CD4-positive, alpha-beta T cell treated with Interleukin-17A for 1 hour (primary cell): ENCODE measurements around the gene STX3.

Experiments
- DNase-seq: peaks from one replicate; pipeline ENCODE4 v3.0.0-alpha.2; 2020

The STX3 gene

DNA sequence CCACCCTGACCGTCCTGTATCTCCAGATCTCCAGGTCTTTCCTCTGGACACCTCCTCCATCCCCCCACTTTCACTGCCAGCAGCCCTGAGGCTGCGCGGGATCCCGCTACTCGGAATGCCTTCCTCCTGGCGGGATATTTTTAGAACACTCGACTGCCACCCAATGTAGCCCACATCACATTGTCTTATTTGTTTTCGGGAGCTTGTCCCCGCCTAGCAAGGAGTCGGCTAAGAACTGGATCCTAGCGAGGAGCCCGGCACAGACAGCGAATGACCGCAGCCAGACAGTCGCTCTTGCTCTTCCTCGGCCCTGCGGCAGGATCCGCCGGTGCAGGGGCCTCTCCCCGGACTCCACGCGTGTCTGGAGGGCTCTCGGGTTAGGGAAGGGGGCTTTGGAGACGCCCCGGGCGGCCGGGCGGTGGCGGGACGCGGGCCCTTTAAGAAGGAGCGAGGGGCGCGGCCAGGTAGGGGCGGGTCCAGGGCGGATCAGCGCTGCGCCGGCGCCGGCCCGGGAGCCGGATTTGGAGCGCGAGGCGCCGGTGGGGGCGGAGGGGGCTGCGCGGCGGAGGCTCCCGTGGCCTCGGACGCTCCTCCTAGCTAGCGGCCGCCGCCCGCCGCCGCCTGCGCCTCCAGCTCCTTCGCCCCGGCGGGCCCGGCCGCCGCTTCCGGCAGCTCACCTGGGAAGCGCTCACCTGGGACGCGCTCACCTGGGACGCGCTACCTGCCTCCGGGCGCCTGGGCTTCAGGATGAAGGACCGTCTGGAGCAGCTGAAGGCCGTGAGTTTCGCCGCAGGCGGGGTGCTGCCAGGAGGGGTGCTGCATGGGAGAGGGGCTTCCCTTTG, at the start of gene STX3:
STX3 (plus strand) TSS at position 518 of the 842 bp plus-strand sequence; CDS start at position 748, 230 bp downstream.
- DNase-seq: peak; percentile 67

DNA sequence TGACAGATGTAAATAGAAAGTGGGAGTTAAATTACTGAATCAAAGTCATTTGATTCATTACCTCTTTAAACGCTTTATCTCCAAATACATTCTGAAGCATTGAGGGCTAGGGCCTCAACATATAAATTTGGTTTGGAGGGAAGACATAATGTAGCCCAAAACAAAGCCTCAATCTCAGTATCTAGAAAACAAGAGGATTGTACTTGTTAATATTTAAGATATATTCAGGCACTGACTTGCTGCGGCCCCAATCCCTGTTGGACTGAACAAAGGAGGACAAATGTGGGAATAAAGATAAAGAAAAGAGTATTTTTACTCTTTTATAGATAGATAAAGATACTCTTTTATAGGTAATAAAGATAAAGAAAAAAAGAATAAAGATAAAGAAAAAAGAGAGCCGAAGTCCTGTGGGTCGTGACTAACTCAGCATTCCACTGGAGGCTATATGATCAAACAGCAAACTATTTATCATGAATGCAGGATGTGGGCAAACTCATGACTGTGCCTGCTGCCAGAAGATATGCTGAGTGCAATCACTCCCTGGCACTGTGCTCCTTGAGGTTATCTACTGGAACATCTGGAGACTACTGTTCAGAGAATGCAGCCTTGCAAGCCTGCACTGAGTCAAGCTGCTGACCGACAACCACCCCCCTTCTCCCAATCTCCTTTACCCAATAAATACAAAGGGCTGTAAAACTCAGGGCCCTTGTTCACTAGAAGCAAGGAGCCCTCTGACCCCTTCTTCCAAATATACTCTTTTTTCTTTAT, 48.5 kb upstream of the STX3 start:
- no peak for DNase-seq

DNA sequence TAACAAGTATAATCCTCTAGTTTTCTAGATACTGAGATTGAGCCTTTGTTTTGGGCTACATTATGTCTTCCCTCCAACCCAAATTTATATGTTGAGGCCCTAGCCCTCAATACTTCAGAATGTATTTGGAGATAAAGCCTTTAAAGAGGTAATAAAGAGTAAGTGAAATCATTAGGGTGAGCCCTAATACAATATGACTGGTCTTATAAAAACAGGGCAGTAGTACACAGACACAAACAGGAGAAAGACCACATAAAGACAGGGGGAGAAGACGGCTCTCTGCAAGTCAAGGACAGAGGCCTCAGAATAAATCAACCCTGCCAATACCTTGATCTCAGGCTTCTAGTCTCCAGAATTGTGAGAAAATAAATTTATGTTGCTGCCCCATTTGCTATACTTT, 47.8 kb upstream of the STX3 start:
- no peak for DNase-seq

DNA sequence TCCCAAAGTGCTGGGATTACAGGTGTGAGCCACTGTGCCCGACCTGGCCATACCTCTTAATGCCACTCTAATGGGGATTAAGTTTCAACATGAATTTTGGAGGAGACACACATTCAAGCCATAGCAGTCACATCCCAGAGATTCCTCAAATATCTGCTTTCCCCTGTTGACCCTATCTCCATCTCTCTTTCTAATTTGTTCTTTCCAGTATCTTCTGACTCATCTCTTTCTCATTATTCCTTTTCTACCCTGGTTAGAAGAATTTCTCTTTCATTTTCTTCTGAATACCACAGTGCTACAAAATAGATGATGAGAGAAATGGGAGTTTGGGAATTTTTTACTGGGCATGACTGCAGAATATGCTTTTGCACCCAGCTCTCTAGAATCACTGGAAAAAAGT, 46.6 kb upstream of the STX3 start:
- DNase-seq: no peak

DNA sequence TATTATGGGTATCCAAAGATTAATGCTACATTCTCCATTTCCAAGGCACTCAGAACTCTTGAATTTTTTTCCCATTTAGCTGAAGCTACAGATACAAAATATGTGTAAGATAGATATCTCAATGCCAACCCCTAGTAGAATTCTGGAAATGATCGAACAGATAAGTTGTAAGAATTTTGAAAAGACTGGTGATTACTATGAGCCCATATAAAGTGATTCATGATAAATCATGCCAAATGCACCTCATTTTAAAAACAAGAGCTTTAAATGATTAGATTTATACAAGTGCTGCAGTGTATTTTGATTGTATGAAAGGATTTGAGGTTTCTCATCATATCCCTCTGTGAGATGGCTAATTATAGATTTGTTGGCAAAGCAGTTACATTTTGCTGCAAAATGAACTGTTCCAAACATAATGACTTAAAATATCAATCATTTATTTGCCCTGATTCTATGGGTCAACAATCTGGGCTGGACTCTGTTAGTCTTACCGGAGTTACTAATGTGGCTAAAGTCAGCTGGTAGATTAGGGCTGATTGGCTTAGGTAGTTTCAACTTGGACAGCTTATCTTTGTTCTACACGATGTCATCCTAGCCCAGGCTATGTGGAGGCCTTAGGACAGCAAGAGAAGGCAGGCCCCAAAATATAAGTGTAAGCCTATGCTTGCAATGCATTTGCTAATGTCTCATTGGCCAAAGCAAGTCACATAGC, 44.9 kb upstream of the STX3 start:
- DNase-seq: no peak

DNA sequence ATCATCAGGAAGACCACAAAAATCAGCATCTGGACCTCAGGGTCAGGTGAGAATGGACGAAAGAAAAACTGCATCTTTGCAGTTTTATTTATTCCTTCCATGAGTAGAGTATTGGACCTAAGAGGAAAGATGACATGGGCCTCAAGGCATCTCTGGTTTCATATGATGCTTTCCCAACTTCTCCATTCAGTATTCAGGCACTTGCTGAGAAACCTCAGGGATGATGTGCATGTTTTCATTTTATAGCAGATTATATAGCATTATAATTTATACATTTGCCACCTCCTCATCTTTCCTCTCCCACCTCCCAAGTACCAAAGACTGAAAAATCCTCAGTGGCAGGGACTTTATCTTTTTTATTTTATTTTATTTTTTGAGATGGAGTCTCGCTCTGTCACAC, 41.4 kb upstream of the STX3 start, which contains the start of gene OR10V1:
OR10V1 (minus strand) TSS at position 101 of the 400 bp plus-strand sequence; CDS start at position 101, 0 bp downstream.
- DNase-seq: no peak

DNA sequence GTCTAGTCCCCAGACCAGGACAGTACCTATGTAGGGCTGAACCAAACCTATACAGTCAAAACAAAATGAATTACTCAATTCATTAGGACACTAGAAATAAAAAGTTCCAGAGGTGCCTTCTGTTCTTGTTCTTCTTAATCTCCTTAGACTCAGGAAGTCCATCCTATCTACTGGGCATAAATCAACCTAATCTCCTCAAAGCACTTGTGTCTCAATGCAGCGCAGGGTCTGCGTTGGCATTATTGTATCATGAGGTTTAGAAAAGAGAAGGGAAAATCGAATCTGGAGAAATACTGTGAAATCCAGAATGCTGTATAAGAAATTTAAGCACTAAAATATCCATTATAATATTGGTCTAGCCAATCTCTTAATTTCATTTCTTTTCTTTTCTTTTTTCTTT, 39.1 kb upstream of the STX3 start:
- no peak for DNase-seq

DNA sequence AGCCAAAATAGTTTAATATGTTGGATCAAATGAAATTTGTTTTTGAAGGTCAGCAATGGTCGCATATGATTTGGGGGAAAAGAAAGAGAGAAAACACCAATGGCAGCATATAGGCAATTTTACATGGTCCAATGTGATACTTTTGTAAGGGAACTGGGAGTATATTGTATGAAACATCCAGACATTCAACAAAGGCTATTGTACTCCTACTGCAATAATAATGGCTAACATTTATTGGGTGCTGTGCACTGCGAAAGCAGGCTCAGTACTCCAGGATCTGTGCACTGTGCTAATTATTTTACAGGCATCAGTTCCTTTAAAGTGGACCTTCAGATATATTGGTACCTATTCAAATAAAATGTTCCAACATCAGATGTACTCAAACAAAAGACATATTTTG, 35.6 kb upstream of the STX3 start:
- DNase-seq: no peak

DNA sequence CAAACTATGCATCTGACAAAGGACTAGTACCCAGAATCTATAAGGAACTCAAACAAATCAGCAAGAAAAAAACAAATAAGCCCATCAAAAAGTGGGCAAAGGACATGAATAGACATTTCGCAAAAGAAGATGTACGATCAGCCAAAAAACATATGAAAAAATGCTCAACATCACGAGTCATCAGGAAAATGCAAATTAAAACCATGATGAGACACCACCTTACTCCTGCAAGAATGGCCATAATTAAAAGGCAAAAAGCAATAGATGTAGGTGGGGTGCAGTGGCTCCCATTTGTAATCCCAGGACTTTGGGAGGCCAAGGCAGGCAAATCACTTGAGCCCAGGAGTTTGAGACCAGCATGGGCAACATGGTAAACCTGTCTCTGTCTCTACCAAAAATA, 31.1 kb upstream of the STX3 start:
- DNase-seq: no peak

DNA sequence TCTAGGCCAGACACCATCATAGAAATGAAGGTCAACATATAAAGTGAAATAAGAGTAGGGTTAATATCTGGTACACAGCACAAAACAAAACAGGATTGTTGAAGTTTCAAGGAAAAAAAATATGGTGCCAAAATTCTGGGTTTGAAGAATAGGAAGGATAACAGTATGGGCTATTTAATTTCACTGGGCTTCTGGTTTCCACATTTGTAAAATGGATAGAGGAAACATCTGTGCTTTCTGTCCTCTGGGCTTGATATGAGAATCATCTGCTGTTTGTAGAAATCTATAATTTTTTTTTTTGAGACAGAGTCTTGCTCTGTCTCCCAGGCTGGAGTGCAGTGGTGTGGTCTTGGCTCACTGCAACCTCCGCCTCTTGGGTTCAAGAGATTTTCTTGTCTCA, 27.8 kb upstream of the STX3 start:
- DNase-seq: no peak

DNA sequence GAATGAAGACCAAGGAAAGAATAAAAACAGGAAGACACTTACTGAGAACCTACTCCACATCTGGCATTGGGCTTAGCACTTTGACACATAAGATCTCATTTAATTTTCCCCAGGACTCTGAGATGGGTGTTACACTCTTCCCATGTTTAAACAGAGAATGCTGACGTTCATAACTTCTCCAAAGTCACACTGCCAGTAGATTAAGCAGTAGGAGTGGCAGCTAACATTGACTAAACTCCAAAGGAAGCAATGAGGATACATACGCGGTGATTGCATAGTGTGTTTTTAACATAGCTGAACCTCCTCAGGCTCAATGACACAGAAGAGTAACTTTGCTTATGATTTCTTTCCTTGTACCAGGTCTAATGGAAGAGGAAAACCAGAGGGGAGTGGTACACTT, 27.0 kb upstream of the STX3 start:
- no peak for DNase-seq

DNA sequence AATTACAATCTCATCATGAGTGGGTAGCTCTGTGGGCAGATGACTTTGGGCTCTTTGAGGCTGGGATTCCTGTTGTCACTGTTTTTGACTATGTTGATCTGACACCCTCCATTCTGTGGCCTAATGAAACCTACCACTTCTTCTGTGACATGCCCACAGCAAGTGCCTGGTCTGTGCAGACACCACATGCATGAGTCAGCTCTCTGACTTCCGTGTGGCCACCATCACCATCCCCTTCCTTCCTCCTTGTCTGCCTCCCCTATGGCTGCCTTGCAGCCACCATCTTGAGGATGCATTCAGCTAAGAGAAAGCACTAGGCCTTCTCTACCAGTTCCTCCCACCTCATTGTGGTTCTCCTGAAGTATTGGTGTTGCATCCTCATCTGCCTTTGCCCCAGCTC, 26.3 kb upstream of the STX3 start:
- DNase-seq: peak; percentile 21

DNA sequence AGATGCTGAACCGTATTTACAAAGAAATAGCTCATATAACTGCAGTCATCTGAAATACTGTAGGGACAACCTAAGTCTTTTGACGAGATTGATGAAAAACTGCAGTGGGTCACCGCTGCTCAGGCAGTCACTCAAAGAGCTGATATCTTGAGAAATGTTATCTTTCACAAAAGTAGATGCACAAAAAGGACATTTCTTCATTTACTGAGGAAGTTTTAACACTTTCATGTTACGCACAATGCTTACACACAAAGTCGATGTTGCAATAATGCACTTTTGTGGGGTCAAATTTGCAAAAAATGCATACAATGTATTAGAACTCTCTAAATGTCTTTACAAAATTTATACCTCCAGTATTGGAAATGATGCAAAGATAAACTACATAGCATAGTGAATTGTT, 25.3 kb upstream of the STX3 start:
- DNase-seq: no peak

DNA sequence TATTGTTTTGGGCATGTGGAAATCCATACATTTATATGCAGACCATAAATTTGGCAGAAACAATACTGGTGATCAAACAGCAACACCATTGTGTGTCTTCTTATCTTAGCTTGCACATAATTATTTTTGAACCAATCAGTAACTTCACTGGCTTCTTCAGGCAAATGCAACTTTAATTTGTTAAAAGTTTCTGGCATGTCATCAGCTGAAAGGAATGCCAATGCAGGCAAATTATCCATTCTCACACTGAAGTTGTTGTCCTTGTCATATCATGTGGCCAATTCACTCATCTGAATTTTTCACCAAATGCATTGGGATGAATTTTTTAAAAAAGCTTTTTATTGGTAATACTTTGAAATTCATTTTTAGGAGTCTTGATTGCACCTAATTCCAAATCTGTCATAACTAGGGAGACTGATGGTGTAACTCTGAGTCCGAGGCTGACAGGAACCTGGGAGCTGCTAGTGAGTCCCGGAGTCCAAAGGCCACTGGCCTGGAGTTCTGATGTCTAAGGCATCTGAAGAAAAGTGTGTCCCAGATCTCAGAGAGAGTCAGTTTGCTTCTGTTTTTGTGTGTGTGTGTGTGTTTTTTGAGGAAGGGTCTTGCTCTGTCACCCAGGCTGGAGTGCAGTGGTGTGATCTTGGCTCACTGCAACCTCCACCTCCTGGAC, 24.1 kb upstream of the STX3 start:
- no peak for DNase-seq

DNA sequence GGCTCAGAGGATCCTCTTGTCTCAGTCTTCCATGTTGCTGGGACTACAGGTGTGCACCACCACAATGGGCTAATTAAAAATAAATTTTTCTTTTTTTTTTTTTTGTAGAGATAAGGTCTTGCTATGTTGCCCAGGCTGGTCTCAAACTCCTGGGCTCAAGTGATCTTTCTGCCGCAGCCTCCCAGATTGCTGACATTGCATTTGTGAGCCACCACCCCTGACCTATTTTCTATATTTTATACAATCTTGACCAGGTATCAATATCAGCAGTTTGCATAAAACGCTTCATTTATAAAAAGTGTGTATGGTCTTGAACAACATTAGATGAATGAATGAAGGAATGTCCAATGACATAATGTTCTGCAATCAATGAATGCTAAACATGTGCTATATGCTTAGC, 9.1 kb upstream of the STX3 start:
- no peak for DNase-seq

DNA sequence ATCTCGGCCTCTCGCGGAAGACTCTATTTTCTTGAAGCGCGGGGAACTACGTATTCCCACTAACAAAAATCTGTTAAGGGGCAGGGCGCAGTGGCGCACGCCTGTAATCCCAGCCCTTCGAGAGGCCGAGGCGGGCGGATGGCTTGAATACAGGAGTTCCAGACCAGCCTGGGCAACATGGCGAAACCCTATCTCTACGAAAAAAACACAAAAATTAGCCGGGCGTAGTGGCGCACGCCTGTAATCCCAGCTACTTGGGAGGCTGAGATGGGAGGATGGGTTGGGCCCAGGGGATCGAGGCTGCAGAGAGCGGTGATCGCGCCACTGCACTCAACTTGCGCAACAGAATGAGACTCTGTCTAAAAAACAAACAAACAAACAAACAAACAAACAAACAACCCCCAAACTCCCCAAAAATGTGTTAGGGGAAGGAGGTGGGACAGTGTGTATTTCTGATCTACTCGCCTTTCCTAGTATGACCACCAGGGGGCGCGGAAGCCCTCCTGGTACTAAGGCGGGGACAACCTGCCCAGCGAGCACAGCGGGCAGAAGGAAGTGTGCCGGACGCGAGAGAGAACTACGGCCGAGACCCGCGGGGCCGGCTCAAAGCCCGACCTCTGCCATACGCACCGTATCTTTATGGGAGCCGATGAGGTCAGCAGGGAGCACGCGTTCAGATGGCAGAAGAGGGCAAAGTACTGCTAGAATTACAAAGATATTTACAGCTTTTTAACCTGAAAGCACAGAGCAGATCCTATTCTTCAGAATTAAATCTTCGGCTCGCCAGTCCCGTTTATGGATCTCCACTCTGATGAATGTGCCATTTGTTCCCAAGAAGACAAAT, 1.3 kb upstream of the STX3 start:
- DNase-seq: peak; percentile 84

DNA sequence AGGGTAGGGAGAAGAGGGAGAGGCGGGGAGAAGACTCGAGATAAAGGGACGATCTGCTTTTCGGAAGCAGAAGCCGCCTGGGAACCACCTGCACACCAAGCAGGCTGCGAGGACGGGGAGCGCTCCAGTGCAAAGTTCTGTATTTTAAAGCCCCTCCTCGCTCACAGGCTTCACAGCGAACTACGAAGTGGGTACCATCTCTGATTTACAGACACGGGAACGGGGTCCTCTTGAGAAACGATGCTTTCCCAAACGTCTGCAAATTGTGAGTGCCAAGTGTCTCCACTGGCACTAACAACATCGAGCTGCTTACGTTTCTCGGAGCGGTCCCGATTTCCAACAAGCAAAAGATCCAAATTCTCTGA, 700 bp upstream of the STX3 start:
- no peak for DNase-seq

DNA sequence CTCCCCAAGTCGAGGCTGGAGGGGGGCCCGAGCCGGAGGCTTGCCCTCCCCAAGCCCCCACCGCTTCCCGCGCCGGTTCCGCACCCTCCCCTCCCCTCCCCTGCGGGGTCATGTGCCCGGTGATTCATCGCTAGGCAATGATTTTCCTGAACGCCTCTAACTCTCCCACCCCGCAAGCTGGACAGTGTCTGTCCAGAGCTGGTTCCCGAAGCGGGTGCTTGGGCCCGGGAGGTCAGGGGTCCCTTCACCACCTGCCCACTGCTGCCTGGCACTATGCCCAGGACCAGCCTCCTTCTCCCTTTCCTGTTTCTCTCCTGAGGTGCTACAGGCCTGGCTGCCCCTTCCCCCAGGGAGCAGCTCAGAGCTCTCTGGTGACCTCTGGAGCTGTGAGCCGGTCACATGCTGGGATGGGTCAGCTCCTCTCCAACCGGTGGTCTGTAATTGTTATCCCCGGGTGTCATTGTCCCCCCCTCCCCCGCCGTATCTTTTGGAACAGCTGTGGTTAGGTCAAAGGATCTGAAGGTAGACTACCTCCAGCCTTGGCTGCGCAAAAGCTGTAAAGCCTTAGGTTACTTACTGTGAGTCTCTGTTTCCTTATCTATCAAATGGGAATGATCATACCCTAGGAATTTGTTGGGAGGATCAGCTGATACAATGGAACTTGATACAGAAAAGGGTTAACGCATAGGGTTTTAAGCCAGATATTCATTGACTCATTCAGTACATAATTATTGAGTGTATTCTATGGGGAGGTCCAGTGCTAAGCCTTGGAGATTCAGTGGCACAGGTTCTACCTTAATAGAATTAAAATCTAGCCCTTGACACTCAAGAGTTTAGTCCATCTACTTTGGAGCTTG, 753 bp downstream of the STX3 start:
- peak; percentile 42 for DNase-seq

DNA sequence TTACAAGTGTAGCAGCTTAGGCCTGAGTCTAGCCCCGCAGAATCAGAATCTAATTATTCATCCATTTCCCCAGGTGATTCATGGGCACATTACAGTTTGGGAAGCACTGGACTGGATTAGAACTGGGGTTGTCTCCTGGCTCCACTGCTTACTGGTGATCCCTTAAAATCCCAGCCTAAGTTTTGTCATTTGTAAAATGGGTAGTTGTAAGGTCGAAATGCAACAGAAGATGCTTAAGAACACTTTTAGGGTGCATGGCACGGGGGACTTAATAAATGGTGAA, 1.3 kb downstream of the STX3 start:
- DNase-seq: no peak

DNA sequence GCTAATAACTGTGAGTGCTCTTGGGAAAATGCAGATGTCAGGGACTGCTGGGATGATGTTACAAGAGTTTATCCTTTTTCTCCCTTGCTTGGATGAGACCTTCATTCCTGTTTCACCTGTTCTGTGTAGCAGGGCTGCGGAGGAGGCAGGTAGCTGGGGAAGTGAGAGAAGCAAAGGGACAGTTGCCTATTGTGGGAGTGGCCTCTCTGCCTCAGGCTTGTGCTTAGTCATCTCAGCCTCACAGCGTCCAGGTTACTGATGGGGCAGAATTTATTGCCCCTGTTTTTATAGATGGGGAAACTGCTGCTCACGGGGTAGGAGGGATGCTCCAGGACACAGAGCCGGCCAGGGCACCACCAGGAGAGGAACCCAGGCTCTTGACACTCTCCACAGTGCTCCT, 1.7 kb downstream of the STX3 start:
- no peak for DNase-seq

DNA sequence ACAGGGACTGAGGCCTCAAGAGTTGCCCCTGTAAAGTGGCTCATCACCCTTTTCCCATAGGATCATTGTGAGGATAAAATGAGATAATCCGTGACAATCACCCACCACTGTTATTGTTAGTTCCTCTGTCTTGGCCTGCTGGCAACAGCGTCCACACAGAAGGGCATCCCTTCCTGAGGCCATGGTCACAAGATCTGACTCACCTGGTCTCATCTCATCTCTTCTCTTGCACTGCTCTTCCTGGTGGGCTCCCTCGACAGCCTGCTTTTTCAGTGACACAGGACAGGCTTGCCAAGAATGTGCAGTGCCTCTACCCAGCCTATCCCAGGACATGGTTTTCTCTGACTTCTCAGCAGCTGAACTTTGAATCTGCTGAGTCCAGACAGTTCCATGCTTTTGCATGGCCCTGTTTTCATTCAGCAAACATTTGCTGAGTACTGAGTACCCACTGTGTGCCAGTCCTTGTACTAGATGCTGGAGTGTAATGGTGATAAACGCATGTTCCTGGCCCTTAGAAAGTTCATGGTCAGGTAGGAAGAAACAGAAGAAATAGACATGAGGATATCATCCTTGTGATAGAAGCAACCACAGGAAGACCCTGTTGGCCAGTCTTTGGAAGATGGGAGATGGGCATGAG, 3.3 kb downstream of the STX3 start:
- no peak for DNase-seq
